ENCODE data around the gene KLHL6. TPM values are rescaled to one million over a fixed set of nuclear protein-coding genes. Genes with fewer than 3 reads are reported as not detected.
"Not testable (repeated sequence)": the region's sequence is repeated elsewhere in the genome, so short reads cannot be mapped to it uniquely, and the experiment has no call there.

The KLHL6 gene
- polyA plus RNA-seq, 1 experiment = not detected

GRCh38 chr3:183473969-183474368, 81.5 kb downstream of the KLHL6 start:
- Histone ChIP-seq H3K9me3 (ENCODE audit: control insufficient read depth, insufficient read depth, low read length) (no peaks in the 10 kb centered on the region), H3K4me3 (ENCODE audit: low read depth, low read length) (no peak overlapping the region), H3K27ac (ENCODE audit: low read depth, low read length) (no peak overlapping the region), H3K27me3 (ENCODE audit: control insufficient read depth, insufficient read depth, low read length) (peaks cover 14% of the 10 kb centered on the region)
- no peak for DNase-seq (ENCODE audit: low read depth, low spot score)
- TF ChIP-seq CTCF (IDR thresholded peaks at IDR 0.05; ENCODE audit: low read depth, low read length) = no peak
- POLR2A ChIA-PET = no interaction called here
- CTCF ChIA-PET = interaction anchor here (1.0 kb wide), 1 partner anchor 422 kb away, joined by 3 read pairs; no protein-coding TSS in a partner anchor

- Histone ChIP-seq H3K27ac (ENCODE audit: low read depth, low read length) (no peak overlapping the region), H3K4me3 (ENCODE audit: low read depth, low read length) (no peak overlapping the region), H3K27me3 (ENCODE audit: control insufficient read depth, insufficient read depth, low read length) (peaks cover 19% of the 10 kb centered on the region), H3K9me3 (ENCODE audit: control insufficient read depth, insufficient read depth, low read length) (no peaks in the 10 kb centered on the region)
- CTCF ChIA-PET = interaction anchor here (1.0 kb wide), 1 partner anchor 295 kb away, joined by 4 read pairs; no protein-coding TSS in a partner anchor
- TF ChIP-seq CTCF (IDR thresholded peaks at IDR 0.05; ENCODE audit: low read depth, low read length) = no peak
- DNase-seq (ENCODE audit: low read depth, low spot score) = no peak
- POLR2A ChIA-PET = no interaction called here
Observed at GRCh38 chr3:183472155-183472554, 83.4 kb downstream of the KLHL6 start.

GRCh38 chr3:183468424-183468823, 87.1 kb downstream of the KLHL6 start:
- no peak overlapping the region for H3K4me3 ChIP-seq (ENCODE audit: low read depth, low read length)
- H3K27ac ChIP-seq (ENCODE audit: low read depth, low read length) = no peak overlapping the region
- DNase-seq (ENCODE audit: low read depth, low spot score) = no peak
- TF ChIP-seq CTCF (IDR thresholded peaks at IDR 0.05; ENCODE audit: low read depth, low read length) = no peak
- CTCF ChIA-PET = interaction anchor here (0.6 to 3.7 kb wide), 15 partner anchors 11 to 429 kb away, joined by 3 to 14 read pairs (median 5); partner anchors contain the start of genes KLHL24 and PARL
- POLR2A ChIA-PET = interaction anchor here (0.7 kb wide), 1 partner anchor 145 kb away, joined by 3 read pairs; no protein-coding TSS in a partner anchor
- no peaks in the 10 kb centered on the region for H3K9me3 ChIP-seq (ENCODE audit: control insufficient read depth, insufficient read depth, low read length)
- H3K27me3 ChIP-seq (ENCODE audit: control insufficient read depth, insufficient read depth, low read length) = peaks cover 21% of the 10 kb centered on the region

- DNase-seq (ENCODE audit: low read depth, low spot score) = no peak
- Histone ChIP-seq H3K27ac (ENCODE audit: low read depth, low read length) (no peak overlapping the region), H3K9me3 (ENCODE audit: control insufficient read depth, insufficient read depth, low read length) (no peaks in the 10 kb centered on the region), H3K4me3 (ENCODE audit: low read depth, low read length) (no peak overlapping the region), H3K27me3 (ENCODE audit: control insufficient read depth, insufficient read depth, low read length) (peaks cover 23% of the 10 kb centered on the region)
- ChIA-PET CTCF (no interaction called here), POLR2A (no interaction called here)
- TF ChIP-seq CTCF (IDR thresholded peaks at IDR 0.05; ENCODE audit: low read depth, low read length) = no peak
Observed at GRCh38 chr3:183466575-183466974, 88.9 kb downstream of the KLHL6 start.

- CTCF ChIA-PET; H3K27ac ChIP-seq (ENCODE audit: low read depth, low read length); H3K4me3 ChIP-seq (ENCODE audit: low read depth, low read length); H3K9me3 ChIP-seq (ENCODE audit: control insufficient read depth, insufficient read depth, low read length); POLR2A ChIA-PET; DNase-seq (ENCODE audit: low read depth, low spot score): not testable (repeated sequence)
- H3K27me3 ChIP-seq (ENCODE audit: control insufficient read depth, insufficient read depth, low read length) = peaks cover 23% of the 10 kb centered on the region
Observed at GRCh38 chr3:183465710-183466109, 89.8 kb downstream of the KLHL6 start.

GRCh38 chr3:183464480-183464879, 91.0 kb downstream of the KLHL6 start:
- H3K9me3 ChIP-seq (ENCODE audit: control insufficient read depth, insufficient read depth, low read length) = no peaks in the 10 kb centered on the region
- no peak overlapping the region for H3K27ac ChIP-seq (ENCODE audit: low read depth, low read length)
- DNase-seq (ENCODE audit: low read depth, low spot score) = no peak
- H3K4me3 ChIP-seq (ENCODE audit: low read depth, low read length) = no peak overlapping the region
- no peak for TF ChIP-seq CTCF (IDR thresholded peaks at IDR 0.05; ENCODE audit: low read depth, low read length)
- peaks cover 23% of the 10 kb centered on the region for H3K27me3 ChIP-seq (ENCODE audit: control insufficient read depth, insufficient read depth, low read length)
- ChIA-PET CTCF (no interaction called here), POLR2A (no interaction called here)
